ENCODE results near the gene FAM168B. TPM values are rescaled to one million over a fixed set of nuclear protein-coding genes. Genes with fewer than 3 reads are reported as not detected.

Gene FAM168B
- total RNA-seq, 4 donors from 2014 or later, result 70.4 to 130 (median 99.0) TPM

DNA sequence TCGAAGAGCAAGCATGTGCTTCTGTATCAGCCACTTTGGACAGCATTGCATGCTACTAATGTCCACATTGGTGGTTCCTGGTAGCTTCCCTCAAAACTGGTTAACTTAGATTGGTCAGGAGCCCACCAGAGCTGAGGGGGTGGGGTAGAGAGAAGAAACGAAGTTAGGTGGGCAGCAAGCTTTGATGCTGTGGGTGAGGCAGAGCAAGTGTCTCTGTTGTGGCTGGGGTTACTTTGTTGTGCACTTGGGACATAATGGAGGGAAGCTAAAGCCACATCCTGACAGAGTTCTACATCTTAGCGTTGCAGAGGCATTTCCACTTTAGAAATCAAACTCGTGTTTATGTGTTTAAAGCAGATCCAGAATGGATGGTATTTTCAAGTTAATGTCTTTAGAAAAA lies 82.7 kb downstream of the FAM168B start:
- 75% methylated on average over 4 of the region's 4 CpGs for WGBS
- TF ChIP-seq EP300 (IDR thresholded peaks at IDR 0.05) (no peak), POLR2A (IDR thresholded peaks at IDR 0.05) (no peak), POLR2AphosphoS5 (IDR thresholded peaks at IDR 0.05) (no peak)
- TF ChIP-seq, protein P1, sequence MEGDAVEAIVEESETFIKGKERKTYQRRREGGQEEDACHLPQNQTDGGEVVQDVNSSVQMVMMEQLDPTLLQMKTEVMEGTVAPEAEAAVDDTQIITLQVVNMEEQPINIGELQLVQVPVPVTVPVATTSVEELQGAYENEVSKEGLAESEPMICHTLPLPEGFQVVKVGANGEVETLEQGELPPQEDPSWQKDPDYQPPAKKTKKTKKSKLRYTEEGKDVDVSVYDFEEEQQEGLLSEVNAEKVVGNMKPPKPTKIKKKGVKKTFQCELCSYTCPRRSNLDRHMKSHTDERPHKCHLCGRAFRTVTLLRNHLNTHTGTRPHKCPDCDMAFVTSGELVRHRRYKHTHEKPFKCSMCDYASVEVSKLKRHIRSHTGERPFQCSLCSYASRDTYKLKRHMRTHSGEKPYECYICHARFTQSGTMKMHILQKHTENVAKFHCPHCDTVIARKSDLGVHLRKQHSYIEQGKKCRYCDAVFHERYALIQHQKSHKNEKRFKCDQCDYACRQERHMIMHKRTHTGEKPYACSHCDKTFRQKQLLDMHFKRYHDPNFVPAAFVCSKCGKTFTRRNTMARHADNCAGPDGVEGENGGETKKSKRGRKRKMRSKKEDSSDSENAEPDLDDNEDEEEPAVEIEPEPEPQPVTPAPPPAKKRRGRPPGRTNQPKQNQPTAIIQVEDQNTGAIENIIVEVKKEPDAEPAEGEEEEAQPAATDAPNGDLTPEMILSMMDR (IDR thresholded peaks at IDR 0.05), result no peak
- H3K4me1 ChIP-seq, result no peaks in the 10 kb centered on the region
- no peak for DNase-seq (ENCODE audit: low spot score in 2 of 2)
- no peaks in the 10 kb centered on the region for H3K36me3 ChIP-seq
- H3K27ac ChIP-seq, result no peak overlapping the region
- H3K27me3 ChIP-seq, result no peaks in the 10 kb centered on the region
- H3K9me3 ChIP-seq, result no peaks in the 10 kb centered on the region
- H3K4me3 ChIP-seq, result no peak overlapping the region

DNA sequence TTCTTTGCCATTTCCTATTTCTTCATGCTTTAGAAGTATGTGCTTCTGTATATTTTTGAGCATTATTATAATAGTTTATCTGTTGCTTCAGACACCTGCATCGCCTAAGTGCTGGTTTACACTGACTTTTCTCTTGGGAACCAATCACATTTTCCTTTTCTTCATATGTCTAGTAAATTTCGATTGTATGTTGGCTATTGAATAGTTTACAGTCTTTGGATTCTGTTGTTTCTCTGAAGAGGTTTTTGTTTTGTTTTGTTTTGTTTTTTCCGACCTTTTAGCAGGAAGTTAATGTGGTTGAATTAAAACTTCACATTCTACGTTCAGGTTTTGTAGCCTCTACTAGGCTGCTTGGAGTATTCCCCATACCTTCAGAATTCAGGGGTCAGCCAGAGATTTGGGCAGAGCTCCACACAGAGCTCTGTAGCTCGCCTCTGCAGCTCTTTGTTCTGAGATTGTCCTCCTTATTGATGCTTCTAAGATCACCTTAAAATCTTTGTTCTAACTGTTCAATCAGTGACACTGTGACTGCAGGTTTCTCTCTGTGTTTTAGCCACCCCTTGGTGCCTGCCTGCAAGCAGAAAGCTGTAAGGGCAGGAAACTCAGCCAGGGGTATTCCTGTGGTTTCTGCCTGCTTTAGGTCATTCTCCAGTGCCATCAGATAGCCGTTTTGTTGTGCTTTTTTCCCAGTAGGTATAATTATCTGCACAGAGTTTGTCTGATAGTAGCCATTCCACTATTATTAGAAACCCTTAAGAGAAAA lies 83.4 kb downstream of the FAM168B start:
- no peaks in the 10 kb centered on the region for H3K36me3 ChIP-seq
- H3K4me1 ChIP-seq, result no peaks in the 10 kb centered on the region
- WGBS, result 83% methylated on average over 6 of the region's 6 CpGs
- no peak for DNase-seq (ENCODE audit: low spot score in 2 of 2)
- no peak for TF ChIP-seq POLR2AphosphoS5 (IDR thresholded peaks at IDR 0.05)
- TF ChIP-seq, protein P1 (IDR thresholded peaks at IDR 0.05), result no peak
- H3K27me3 ChIP-seq, result peaks cover 2% of the 10 kb centered on the region
- no peaks in the 10 kb centered on the region for H3K9me3 ChIP-seq
- H3K4me3 ChIP-seq, result no peak overlapping the region
- H3K27ac ChIP-seq, result no peak overlapping the region

DNA sequence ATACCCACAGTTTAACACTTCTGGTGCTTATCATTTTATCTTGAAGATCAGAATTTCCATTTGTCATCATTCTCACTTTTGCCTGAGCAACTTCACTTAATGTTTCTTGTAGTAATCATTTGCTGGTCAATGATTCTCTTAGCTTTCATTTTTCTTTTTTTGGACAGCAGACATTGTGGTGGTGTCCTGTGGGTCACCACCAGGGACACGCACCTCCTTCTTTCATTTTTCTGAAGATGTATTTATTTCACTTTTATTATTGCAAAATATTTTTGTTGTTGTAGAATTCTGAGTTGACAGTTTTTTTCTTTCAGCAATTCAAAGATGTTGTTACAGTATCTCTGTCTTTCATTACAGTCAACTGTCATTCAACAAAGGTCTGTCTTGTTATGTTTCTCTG lies 84.3 kb downstream of the FAM168B start:
- WGBS, result 77% methylated on average over 1 of the region's 1 CpG
- no peak for DNase-seq (ENCODE audit: low spot score in 2 of 2)
- peaks cover 2% of the 10 kb centered on the region for H3K27me3 ChIP-seq
- no peaks in the 10 kb centered on the region for H3K4me1 ChIP-seq
- TF ChIP-seq, protein P1 (IDR thresholded peaks at IDR 0.05), result no peak
- TF ChIP-seq EP300 (IDR thresholded peaks at IDR 0.05), result no peak
- TF ChIP-seq POLR2AphosphoS5 (IDR thresholded peaks at IDR 0.05), result no peak
- TF ChIP-seq POLR2A (IDR thresholded peaks at IDR 0.05), result no peak
- no peaks in the 10 kb centered on the region for H3K36me3 ChIP-seq
- no peaks in the 10 kb centered on the region for H3K9me3 ChIP-seq
- no peak overlapping the region for H3K4me3 ChIP-seq
- no peak overlapping the region for H3K27ac ChIP-seq

DNA sequence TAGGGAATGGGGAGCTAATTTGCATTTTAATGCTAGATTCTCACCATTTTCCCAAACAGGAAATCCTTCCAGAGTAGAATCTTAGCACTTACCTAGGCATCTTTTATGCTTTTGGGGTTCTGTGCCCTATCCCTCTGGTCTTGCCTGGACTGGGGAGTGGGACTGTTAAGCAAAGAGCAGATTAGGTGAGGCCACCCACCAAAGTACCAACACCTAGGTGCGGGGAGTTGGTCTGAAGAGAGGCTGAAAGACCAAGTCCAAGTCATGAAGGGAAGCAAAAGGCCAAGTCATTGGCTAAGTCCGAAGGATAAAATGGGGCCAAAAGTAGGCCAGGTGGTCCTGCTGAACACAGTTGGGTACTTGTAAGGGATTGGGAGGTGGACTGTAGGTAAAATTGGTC lies 86.7 kb downstream of the FAM168B start:
- Histone ChIP-seq H3K27me3 (peaks cover 2% of the 10 kb centered on the region), H3K4me3 (no peak overlapping the region), H3K9me3 (no peaks in the 10 kb centered on the region), H3K4me1 (no peaks in the 10 kb centered on the region), H3K27ac (no peak overlapping the region), H3K36me3 (no peaks in the 10 kb centered on the region)
- TF ChIP-seq, protein P1 (IDR thresholded peaks at IDR 0.05), result no peak
- TF ChIP-seq EP300 (IDR thresholded peaks at IDR 0.05) (no peak), POLR2AphosphoS5 (IDR thresholded peaks at IDR 0.05) (no peak), POLR2A (IDR thresholded peaks at IDR 0.05) (no peak)
- no peak for DNase-seq (ENCODE audit: low spot score in 2 of 2)
- 94% methylated on average over 2 of the region's 2 CpGs for WGBS

DNA sequence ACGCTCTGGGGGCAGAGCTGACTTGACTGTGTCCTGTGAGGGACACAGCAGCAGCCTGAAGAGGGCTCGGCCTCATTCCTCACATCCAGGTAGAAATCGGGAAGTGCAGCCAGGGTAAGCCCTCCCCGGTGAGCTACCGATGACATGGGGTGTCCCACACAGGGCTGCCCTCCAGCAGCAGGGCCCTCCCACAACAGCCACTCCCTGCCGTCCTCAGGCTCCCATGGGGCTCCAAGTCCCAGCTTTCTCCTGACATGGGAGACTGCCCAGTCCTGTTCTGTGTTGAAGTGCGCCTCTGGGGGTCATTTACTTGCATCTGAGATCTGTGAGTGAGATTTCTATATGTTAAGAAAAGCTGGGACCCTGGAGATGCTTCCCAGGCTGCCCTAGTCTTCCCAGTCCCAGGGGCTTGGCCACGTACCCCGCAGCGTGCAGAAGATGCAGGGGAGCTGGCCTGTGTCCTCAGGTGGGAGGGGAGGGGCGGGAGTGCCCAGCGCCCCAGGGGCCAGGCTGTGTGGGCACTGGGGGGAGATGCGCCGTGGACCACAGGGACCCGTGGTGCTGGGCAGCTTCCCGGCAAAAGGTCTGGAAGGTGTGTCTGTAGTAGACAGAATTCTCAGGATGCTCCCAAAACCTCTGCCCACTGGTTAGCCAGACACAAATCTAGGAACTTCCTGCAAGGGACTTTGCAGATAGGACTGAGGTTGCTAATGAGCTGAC lies 87.9 kb downstream of the FAM168B start:
- Histone ChIP-seq H3K27ac (no peak overlapping the region), H3K4me3 (no peak overlapping the region)
- 78% methylated on average over 8 of the region's 16 CpGs for WGBS

More for the DNA sequence above, 87.9 kb downstream of the FAM168B start:
- no peaks in the 10 kb centered on the region for H3K36me3 ChIP-seq
- H3K9me3 ChIP-seq, result no peaks in the 10 kb centered on the region
- TF ChIP-seq POLR2AphosphoS5 (IDR thresholded peaks at IDR 0.05) (no peak), EP300 (IDR thresholded peaks at IDR 0.05) (no peak), POLR2A (IDR thresholded peaks at IDR 0.05) (no peak)
- TF ChIP-seq, protein P1 (IDR thresholded peaks at IDR 0.05), result no peak
- DNase-seq (ENCODE audit: low spot score in 2 of 2), result no peak
- peaks cover 2% of the 10 kb centered on the region for H3K27me3 ChIP-seq
- no peaks in the 10 kb centered on the region for H3K4me1 ChIP-seq

Data from suprapubic skin (tissue), 4 donors.